H1 (cell line): ENCODE results near the gene CEP250. TPM values are rescaled to one million over a fixed set of nuclear protein-coding genes. Genes with fewer than 3 reads are reported as not detected.

Experiments
- CTCF ChIA-PET: fragments of 300-600 bp; sonication (Branson Sonifier 250); formaldehyde crosslinking; loops from one replicate; lab custom pipeline; 2021; ENCODE audit not compliant: partially characterized antibody; lab: Charles Lee
- POLR2A ChIA-PET: fragments of 300-600 bp; sonication (Branson Sonifier 250); formaldehyde crosslinking; loops from one replicate; lab custom pipeline; 2021; ENCODE audit warnings: inconsistent platforms; ENCODE audit not compliant: partially characterized antibody; lab: Charles Lee
- DNase-seq, 2 experiments: peaks; one replicate each; pipeline versions ENCODE4 v3.0.0 to v3.0.0-alpha.2; 2010 to 2022; ENCODE audit warnings: low spot score in 2 of 2, low read depth in 1 of 2, mixed read lengths in 1 of 2
- FAIRE-seq: peaks from 2 replicates; lab custom pipeline; 2011; peaks lifted over from hg19 to GRCh38; lab: Jason Lieb, UNC
- H2AFZ ChIP-seq: 2 replicates; pipeline ENCODE4 v1.8.1; 2012; ENCODE audit warnings: low read length, inconsistent platforms
- H2AK5ac ChIP-seq: 2 replicates; pipeline ENCODE4 v1.6.1; 2013; ENCODE audit warnings: low read depth, low read length
- H2BK120ac ChIP-seq: replicated peaks from 2 replicates; pipeline ENCODE3; 2013; ENCODE audit warnings: low read depth, low read length, inconsistent platforms
- H2BK12ac ChIP-seq: 2 replicates; pipeline ENCODE4 v1.6.1; 2013; ENCODE audit warnings: low read depth, low read length
- H2BK15ac ChIP-seq: 2 replicates; pipeline ENCODE4 v1.6.1; 2013; ENCODE audit warnings: low read length
- H2BK20ac ChIP-seq: 2 replicates; pipeline ENCODE4 v1.6.1; 2013; ENCODE audit warnings: low read length
- H2BK5ac ChIP-seq: 2 replicates; pipeline ENCODE4 v1.6.1; 2013; ENCODE audit warnings: low read depth, low read length
- H3K14ac ChIP-seq: 2 replicates; pipeline ENCODE4 v1.6.1; 2013; ENCODE audit warnings: inconsistent platforms; ENCODE audit not compliant: insufficient read length
- H3K18ac ChIP-seq: 2 replicates; pipeline ENCODE4 v1.6.1; 2013; ENCODE audit warnings: low read length; ENCODE audit errors: extremely low read depth
- H3K23ac ChIP-seq: 2 replicates; pipeline ENCODE4 v1.6.1; 2013; ENCODE audit warnings: inconsistent platforms; ENCODE audit not compliant: insufficient read length
- H3K23me2 ChIP-seq: 2 replicates; pipeline ENCODE4 v1.6.1; 2013; ENCODE audit warnings: low read depth, low read length
- H3K27ac ChIP-seq: 2 replicates; pipeline ENCODE4 v1.6.1; 2011; ENCODE audit warnings: low read depth, low read length, inconsistent platforms
- H3K27me3 ChIP-seq, 4 experiments: replicated peaks in 1 of 4; 1 replicate in 1 of 4; 2 replicates in 3 of 4; pipeline versions ENCODE4 v1.6.1 to v1.8.1; 2011 to 2013; ENCODE audit warnings: low read length in 3 of 4, mild to moderate bottlenecking in 3 of 4, inconsistent platforms in 2 of 4, mixed read lengths in 2 of 4, moderate library complexity in 1 of 4; ENCODE audit not compliant: control insufficient read depth in 3 of 4, insufficient read depth in 3 of 4; ENCODE audit errors: extremely low read depth in 1 of 4
- H3K36me3 ChIP-seq, 4 experiments: 2 replicates each; pipeline versions ENCODE4 v1.6.1 to v1.8.1; 2011 to 2013; ENCODE audit warnings: mild to moderate bottlenecking in 4 of 4, low read length in 3 of 4, moderate library complexity in 2 of 4, control low read depth in 1 of 4, inconsistent platforms in 1 of 4; ENCODE audit not compliant: insufficient read depth in 4 of 4, control insufficient read depth in 2 of 4
- H3K4ac ChIP-seq: replicated peaks from 2 replicates; pipeline ENCODE3; 2013; ENCODE audit warnings: low read length, low read depth, mixed read lengths, inconsistent platforms; ENCODE audit not compliant: insufficient read length
- H3K4me1 ChIP-seq, 4 experiments: replicated peaks in 1 of 4; 1 replicate in 1 of 4; 2 replicates in 3 of 4; pipeline versions ENCODE4 v1.6.1 to v1.8.1; 2011 to 2013; ENCODE audit warnings: low read length in 3 of 4, inconsistent platforms in 2 of 4, mixed read lengths in 1 of 4; ENCODE audit not compliant: insufficient read depth in 4 of 4, control insufficient read depth in 3 of 4
- H3K4me2 ChIP-seq, 2 experiments: 2 replicates each; pipeline versions ENCODE4 v1.6.1 to v1.8.1; 2011 to 2013; ENCODE audit warnings: low read depth in 2 of 2, low read length in 2 of 2, control low read depth in 1 of 2, inconsistent platforms in 1 of 2, mild to moderate bottlenecking in 1 of 2; ENCODE audit not compliant: insufficient read depth in 1 of 2
- H3K4me3 ChIP-seq, 4 experiments: fragments of 200-600, 300-600 bp in 1 of 4; sonication (generic), shearing (Covaris generic), sonication (Bioruptor Twin) in 1 of 4; 2 replicates each; pipeline versions ENCODE4 v1.5.1 to v1.8.1; 2011 to 2016; ENCODE audit warnings: low read length in 4 of 4, low read depth in 3 of 4, control low read depth in 2 of 4, inconsistent platforms in 2 of 4, mild to moderate bottlenecking in 2 of 4, mixed read lengths in 1 of 4, moderate library complexity in 1 of 4; ENCODE audit not compliant: insufficient read depth in 2 of 4; ENCODE audit errors: extremely low read depth in 1 of 4
- H3K56ac ChIP-seq: replicated peaks from 2 replicates; pipeline ENCODE3; 2013; ENCODE audit warnings: low read depth, mild to moderate bottlenecking, mixed read lengths, low read length, inconsistent platforms; ENCODE audit not compliant: insufficient read length
- H3K79me1 ChIP-seq: 2 replicates; pipeline ENCODE4 v1.6.1; 2013; ENCODE audit warnings: low read depth, low read length, control low read depth
- H3K79me2 ChIP-seq, 2 experiments: 2 replicates each; pipeline versions ENCODE4 v1.6.1 to v1.8.1; 2012 to 2013; ENCODE audit warnings: low read length in 2 of 2, mild to moderate bottlenecking in 2 of 2, inconsistent platforms in 1 of 2; ENCODE audit not compliant: insufficient read depth in 2 of 2, control insufficient read depth in 1 of 2
- H3K9ac ChIP-seq, 4 experiments: replicated peaks in 1 of 4; 1 replicate in 1 of 4; 2 replicates in 3 of 4; pipeline versions ENCODE4 v1.6.1 to v1.8.1; 2011 to 2013; ENCODE audit warnings: low read depth in 3 of 4, low read length in 3 of 4, control low read depth in 2 of 4, mild to moderate bottlenecking in 2 of 4, moderate library complexity in 2 of 4, inconsistent platforms in 1 of 4; ENCODE audit errors: extremely low read depth in 1 of 4
- H3K9me3 ChIP-seq, 2 experiments: 2 replicates each; pipeline versions ENCODE4 v1.6.1 to v1.8.1; 2012 to 2013; ENCODE audit warnings: mild to moderate bottlenecking in 2 of 2, moderate library complexity in 2 of 2, control low read depth in 1 of 2, inconsistent platforms in 1 of 2, low read depth in 1 of 2, low read length in 1 of 2, mixed read lengths in 1 of 2; ENCODE audit not compliant: insufficient read depth in 2 of 2
- H4K20me1 ChIP-seq, 2 experiments: replicated peaks in 1 of 2; 2 replicates each; pipeline versions ENCODE3 to v1.8.1; 2011 to 2013; ENCODE audit warnings: inconsistent platforms in 2 of 2, low read length in 2 of 2, mild to moderate bottlenecking in 1 of 2; ENCODE audit not compliant: insufficient read depth in 2 of 2, control insufficient read depth in 1 of 2
- H4K5ac ChIP-seq: 2 replicates; pipeline ENCODE4 v1.6.1; 2013; ENCODE audit warnings: low read length, low read depth, mixed read lengths, inconsistent platforms; ENCODE audit not compliant: insufficient read length
- H4K8ac ChIP-seq: 2 replicates; pipeline ENCODE4 v1.8.0; 2013; ENCODE audit warnings: mild to moderate bottlenecking, moderate library complexity, low read length, inconsistent platforms; ENCODE audit not compliant: insufficient read depth; ENCODE audit errors: extremely low read depth
- H4K91ac ChIP-seq: replicated peaks from 2 replicates; pipeline ENCODE3; 2013; ENCODE audit warnings: low read length, mixed read lengths, inconsistent platforms; ENCODE audit not compliant: insufficient read length
- CHD1 ChIP-seq: IDR thresholded peaks from 2 replicates; pipeline ENCODE4 v1.6.1; 2012; ENCODE audit warnings: low read depth, low read length, improper control_type of control experiment
- MAX ChIP-seq: IDR thresholded peaks from 2 replicates; pipeline ENCODE4 v1.6.1; 2012; ENCODE audit warnings: inconsistent platforms
- WGBS, 2 experiments: shearing (Covaris generic) in 1 of 2; methylation state at CpG; one replicate each; pipeline versions ENCODE4 v1.1.6 to v1.1.7; 2013 to 2015; ENCODE audit warnings: low lambda C conversion rate in 2 of 2, mixed read lengths in 2 of 2, inconsistent platforms in 1 of 2, low coverage in 1 of 2, missing lambda C conversion rate in 1 of 2; ENCODE audit not compliant: insufficient replicate concordance in 2 of 2, insufficient coverage in 1 of 2, insufficient read length in 1 of 2; ENCODE audit errors: extremely low coverage in 1 of 2, missing lambda C conversion rate in 1 of 2; 5-methylcytosine and 5-hydroxymethylcytosine counted together
- polyA plus RNA-seq, 7 experiments: library from polyadenylated mRNA; depleted of rRNA in 3 of 7; stranded (reverse) in 5 of 7; unstranded in 2 of 7; fragments of >200 nt in 5 of 7; fragments of 200-250 nt in 2 of 7; gene quantifications; 1 replicate in 5 of 7; 2 replicates in 1 of 7; 4 replicates in 1 of 7; pipeline versions ENCODE4 v1.2.1 to v1.2.3, GENCODE V29; 2011 to 2013; ENCODE audit warnings: missing spikeins in 2 of 7, mixed read lengths in 2 of 7
- total RNA-seq: library from RNA; stranded (reverse); fragmentation: NEBNext Ultra II Directional; extraction: Animal tissue kit (Norgen Biotek cat#: 25700); gene quantifications from 2 replicates; pipeline ENCODE4 v1.2.1, GENCODE V29; 2021

CEP250 gene
- total and polyA plus RNA-seq, 2 of the 8 experiments (the other 6 are each of a cell fraction or from before 2014, with no cell fraction given) = 2.6 to 33.7 TPM

- no peak overlapping the region for H2BK12ac ChIP-seq
- H2BK20ac ChIP-seq = no peak overlapping the region
- no peak for TF ChIP-seq MAX
- no peak for TF ChIP-seq CHD1
- H3K4ac ChIP-seq = no peak overlapping the region
- H3K23me2 ChIP-seq = peaks cover 11% of the 10 kb centered on the region
- H3K4me1 ChIP-seq = peaks cover 1 to 6% (median 3%) of the 10 kb centered on the region in 4 experiments; a peak in 5 of 7 replicates
- H2AK5ac ChIP-seq = no peak overlapping the region
- no peak overlapping the region for H3K14ac ChIP-seq
- no peak overlapping the region for H3K27ac ChIP-seq
- CTCF ChIA-PET = interaction anchor here (0.9 to 1.7 kb wide), 2 partner anchors 34 to 35 kb away, joined by 3 to 4 read pairs; no protein-coding TSS in a partner anchor
- H3K79me2 ChIP-seq = peaks cover 0 to 10% of the 10 kb centered on the region in 2 experiments; a peak in 1 of 4 replicates
- no peak overlapping the region for H2BK15ac ChIP-seq
- no peak overlapping the region for H3K23ac ChIP-seq
- FAIRE-seq (no peak), DNase-seq (no peak)
- H3K9me3 ChIP-seq = no peaks in the 10 kb centered on the region
- H3K36me3 ChIP-seq = peaks cover 11 to 40% (median 21%) of the 10 kb centered on the region in 4 experiments; a peak in 7 of 8 replicates
- no peak overlapping the region for H3K4me3 ChIP-seq
- no peak overlapping the region for H2BK120ac ChIP-seq
- no peak overlapping the region for H3K18ac ChIP-seq
- H3K4me2 ChIP-seq = no peak overlapping the region
- no peak overlapping the region for H4K5ac ChIP-seq
- no peak overlapping the region for H2AFZ ChIP-seq
- H3K56ac ChIP-seq = no peak overlapping the region
- no peak overlapping the region for H3K9ac ChIP-seq
- peaks cover 0 to 3% of the 10 kb centered on the region in 2 experiments for H4K20me1 ChIP-seq
- peaks cover 6% of the 10 kb centered on the region; the same call in 1 of the 2 replicates for H3K79me1 ChIP-seq
- POLR2A ChIA-PET = interaction anchor here (1.3 to 2.5 kb wide), 4 partner anchors 8 to 91 kb away, joined by 3 to 18 read pairs (median 6); partner anchors contain the start of gene CEP250
- WGBS, 2 experiments = 80% methylated on average over 1 of the region's 1 CpG; no CpG with 5 or more reads in 1 of the 2 experiments
- no peak overlapping the region for H2BK5ac ChIP-seq
- H3K27me3 ChIP-seq = no peaks in the 10 kb centered on the region
- H4K8ac ChIP-seq = no peak overlapping the region
- H4K91ac ChIP-seq = no peak overlapping the region
Measured at GRCh38 chr20:35546127-35546526, 90.7 kb downstream of the CEP250 start.
